ENCODE measurements around the gene CYP3A7.
A peak's percentile ranks its signal among the peaks of the same experiment; 100 is the strongest.
"Not testable (repeated sequence)": the region's sequence is repeated elsewhere in the genome, so short reads cannot be mapped to it uniquely, and the experiment has no call there.

The CYP3A7 gene

DNA sequence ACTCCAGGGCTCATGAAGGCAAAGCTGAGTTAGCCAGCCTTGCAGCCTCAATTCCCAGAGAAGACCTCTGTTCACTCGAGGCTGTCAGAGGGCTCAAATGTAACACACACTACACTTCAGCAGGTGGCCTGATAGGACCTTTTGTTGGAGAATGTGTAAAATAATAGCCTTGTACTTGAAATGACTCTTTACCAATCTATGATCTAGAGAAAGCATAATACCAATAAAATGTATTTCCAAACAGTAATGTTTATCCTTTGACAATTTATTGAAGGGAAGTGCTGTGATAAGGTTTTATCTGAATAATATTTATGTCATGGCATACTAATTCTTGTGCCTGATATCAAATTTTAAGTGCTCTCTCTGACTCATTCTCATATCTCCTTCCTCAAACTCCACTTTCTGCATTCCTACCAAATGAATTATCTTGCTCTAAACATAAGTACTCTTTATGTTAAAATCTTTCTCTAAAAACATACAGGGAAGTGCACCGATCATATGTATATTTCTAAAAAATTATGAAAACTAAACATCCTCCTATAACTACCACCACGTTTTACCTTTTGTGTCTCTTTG is 20.9 kb downstream of the CYP3A7 start:
- no peak for DNase-seq (ENCODE audit: low read depth)
- H3K4me3 ChIP-seq (ENCODE audit: low read depth, low read length) = no peak overlapping the region

DNA sequence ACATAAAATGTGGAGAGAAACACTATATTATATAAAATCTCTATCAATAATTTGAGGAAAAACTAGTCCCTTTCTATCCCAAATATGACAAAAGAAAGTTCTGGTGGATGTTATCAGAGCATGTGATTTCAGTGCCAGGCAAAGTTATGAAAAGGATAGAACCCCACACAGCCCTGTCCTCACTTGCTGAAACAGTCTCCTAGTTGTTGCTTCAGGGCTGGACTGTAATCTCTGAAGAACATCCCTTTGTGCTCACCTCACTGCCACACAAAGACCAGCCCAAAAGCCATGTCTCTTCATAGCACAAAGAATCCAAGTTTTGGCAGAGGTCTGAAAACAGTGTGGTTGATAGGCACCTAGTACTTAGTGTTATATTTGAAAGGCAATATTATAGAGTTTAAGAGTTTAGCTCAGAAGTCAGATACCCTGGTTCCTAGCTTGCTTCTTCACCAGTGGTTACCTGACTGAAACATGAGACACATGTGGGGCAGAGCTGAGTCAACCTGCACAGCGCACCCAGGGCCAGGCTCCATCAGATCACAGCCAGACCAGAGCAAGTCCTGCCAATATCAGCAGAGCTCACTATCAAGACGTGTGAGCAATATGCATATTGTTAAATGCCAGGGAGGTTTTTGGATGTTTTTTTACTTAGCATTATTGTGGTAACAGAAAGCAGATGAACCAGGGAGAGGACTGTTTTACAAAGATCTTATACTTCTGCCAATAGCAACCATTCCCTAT is 25.0 kb downstream of the CYP3A7 start:
- H3K4me3 ChIP-seq (ENCODE audit: low read depth, low read length) = no peak overlapping the region
- DNase-seq (ENCODE audit: low read depth) = no peak

DNA sequence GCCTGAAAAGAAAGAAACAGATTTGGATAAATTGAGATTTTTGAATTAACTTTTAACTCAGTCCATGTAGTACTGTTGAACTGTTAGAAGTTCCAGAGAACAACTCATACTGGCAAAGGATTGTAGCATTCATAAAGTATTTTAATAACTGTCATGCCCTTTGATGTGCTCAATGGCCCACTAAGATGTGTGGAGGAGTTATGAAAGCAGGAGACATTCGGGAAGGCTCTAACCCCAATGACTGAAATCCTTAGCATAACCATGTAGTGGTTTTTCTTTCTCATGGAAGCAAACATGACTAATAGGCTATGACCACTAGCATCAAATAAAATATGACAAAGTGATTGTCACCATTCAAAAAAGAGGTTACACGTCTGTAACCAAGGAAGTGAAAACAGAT is 25.7 kb downstream of the CYP3A7 start:
- H3K4me3 ChIP-seq (ENCODE audit: low read depth, low read length) = no peak overlapping the region
- no peak for DNase-seq (ENCODE audit: low read depth)

DNA sequence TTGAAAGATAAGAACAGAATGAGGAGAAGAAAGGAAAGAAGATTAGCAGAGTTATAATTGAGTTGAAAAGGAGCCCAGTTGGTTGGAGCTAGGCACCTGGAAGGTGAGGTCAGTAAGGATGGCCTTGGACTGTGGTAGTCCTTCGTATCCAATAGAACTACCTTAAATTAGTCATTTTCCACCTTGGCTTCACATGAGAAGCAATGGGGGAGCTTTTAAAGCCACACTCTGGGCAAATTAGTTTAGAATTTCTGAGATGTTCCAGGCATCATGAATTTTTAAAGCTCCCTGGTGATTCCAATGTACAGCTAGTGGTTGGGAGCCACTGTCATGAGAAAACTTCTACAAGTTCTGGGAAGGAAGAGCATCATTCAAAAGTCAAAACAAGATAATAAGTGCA is 27.9 kb downstream of the CYP3A7 start:
- DNase-seq (ENCODE audit: low read depth) = peak; percentile 9
- no peak overlapping the region for H3K4me3 ChIP-seq (ENCODE audit: low read depth, low read length)

DNA sequence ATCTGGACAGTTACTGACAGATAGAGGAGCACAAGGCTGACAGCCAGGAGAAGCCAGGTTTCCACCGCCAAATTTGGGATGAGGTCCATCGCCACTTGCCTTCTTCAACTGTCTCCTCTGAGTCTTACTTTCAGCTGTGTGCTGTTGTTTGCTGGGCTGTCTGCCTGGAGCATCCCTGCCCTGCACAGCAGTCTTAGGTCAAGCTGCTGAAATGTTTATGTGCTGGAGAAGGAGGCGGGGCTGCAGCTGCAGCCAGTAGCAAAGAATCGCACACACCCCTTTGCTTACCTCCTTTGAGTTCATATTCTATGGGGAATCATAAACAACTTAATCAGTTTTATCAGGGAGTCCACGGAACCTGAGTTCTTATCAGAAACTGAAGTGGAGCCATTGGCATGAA is 35.0 kb downstream of the CYP3A7 start:
- DNase-seq (ENCODE audit: low read depth) = no peak

DNA sequence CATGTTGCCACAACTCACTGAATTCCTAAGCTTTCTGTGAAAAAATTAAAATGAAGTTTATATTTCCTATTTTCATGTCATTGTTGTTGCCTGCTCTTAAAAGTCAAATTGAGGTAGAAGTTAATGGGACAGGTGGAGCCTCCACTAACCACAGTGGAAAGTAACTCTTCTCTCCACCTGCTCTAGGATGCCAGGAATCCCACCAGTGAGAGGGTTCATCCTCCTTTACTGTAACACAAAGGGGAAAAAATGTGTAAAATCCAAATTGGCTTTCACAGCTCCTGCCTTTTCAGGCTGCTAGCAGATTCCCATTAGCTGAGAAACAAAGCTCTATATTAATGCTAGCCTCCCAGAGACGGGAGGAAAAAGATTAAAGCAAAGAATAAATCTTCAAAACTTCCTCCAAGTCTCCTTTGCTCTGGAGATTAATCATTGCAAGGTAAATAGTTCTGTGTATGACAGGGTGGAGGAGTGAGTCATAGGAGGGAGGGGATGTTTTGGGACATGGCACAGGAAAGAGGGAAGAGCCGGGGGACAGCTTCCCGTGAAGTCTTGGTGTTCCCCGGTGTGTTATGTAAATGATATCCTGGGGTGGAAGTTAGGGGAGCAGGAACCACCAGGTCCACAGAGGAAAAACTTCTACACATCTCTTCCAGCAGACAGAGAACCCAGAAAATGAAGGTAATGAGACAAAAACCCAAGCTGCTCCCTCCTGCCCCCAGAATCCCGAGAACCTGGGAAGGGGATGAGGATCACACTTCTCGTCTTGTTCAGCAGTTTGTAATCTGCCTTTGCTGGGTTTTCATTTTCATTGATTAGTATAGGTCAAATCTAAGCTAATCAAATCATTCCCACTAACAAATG is 35.9 kb downstream of the CYP3A7 start:
- DNase-seq (ENCODE audit: low read depth); H3K4me3 ChIP-seq (ENCODE audit: low read depth, low read length): not testable (repeated sequence)

More for the DNA sequence above, 35.0 kb downstream of the CYP3A7 start:
- no peak overlapping the region for H3K4me3 ChIP-seq (ENCODE audit: low read depth, low read length)

DNA sequence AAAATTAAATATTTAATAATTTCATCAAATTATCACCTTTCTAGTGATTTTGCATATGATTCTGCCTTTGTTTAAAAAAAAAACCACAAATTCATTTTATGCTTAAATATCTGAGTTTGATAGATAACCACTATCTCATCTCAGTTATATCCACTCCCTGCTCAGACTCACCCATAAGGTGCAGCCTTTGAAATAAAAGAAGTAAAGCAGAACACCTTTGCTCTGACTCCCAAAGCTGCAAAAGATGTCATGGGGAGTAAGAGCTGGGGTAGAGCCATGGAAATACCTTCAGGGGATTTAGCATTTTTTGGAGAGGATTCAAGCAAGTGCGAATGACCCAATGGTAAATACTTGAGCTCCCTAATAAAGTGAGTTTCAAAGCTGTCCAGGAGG is 40.1 kb downstream of the CYP3A7 start:
- H3K4me3 ChIP-seq (ENCODE audit: low read depth, low read length) = no peak overlapping the region
- no peak for DNase-seq (ENCODE audit: low read depth)

DNA sequence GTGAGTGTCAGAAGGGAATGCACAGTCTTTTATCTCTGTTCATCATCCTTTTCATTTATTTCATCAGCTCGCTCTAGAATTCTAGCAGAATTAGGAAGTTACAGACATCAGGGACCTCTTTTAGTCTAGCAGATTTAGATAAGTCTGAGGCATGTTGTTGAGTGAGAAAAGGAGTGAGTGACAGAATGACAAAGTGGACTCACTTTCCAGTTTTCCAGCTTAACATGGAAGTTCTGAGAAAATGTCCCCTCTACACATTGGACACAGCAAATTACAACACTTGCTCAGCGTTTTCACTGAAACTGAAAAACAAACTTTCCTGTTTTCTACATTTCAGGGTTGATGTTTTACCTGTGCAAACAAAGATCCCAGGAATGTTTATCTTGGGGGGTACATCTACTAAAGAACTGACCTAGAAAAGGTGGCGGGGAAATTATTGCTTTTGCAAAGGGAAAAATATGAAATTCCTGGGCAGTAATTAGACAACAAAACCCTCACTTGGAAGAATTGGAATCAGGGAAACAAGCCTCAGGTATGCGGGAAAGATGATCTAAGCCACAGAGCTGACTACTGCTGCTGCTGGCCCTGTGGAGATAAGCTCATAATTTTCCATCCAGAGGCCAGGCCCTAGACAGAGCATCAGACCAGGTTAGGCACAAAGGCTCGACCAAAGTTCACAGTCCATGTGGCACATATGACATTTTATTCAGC is 40.6 kb downstream of the CYP3A7 start:
- no peak overlapping the region for H3K4me3 ChIP-seq (ENCODE audit: low read depth, low read length)
- no peak for DNase-seq (ENCODE audit: low read depth)

DNA sequence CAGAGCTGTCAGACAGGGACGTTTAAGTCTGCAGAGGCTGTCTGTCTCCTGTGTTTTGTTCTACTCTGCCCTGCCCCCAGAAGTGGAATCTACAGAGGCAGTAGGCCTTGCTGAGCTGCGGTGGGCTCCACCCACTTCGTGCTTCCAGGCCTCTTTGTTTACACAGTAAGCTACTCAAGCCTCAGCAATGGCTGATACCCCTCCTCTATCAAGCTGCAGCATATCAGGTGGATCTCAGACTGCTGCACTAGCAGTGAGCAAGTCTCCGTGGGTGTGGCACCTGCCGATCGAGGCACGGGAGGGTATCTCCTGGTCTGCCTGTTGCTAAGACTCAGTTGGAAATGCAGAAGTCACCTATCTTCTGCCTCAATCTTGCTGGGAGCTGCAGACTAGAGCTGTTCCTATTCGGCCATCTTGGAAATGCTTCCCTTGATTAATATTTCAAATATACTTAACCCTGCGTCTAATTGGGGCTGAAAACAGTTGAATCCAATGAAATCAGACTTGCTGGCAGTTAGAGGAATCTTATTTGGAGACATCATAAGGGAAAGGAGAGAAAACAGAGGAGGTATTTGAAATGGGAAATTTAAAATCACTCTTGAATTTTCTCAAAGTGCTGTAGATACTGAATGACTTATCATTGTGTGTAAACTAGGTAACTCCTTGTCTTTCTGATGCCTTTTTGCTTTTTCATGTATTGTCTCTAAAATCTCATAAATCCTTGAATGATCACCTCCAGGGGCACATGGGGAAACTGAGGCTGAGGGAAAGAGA is 41.4 kb downstream of the CYP3A7 start:
- DNase-seq (ENCODE audit: low read depth) = no peak

DNA sequence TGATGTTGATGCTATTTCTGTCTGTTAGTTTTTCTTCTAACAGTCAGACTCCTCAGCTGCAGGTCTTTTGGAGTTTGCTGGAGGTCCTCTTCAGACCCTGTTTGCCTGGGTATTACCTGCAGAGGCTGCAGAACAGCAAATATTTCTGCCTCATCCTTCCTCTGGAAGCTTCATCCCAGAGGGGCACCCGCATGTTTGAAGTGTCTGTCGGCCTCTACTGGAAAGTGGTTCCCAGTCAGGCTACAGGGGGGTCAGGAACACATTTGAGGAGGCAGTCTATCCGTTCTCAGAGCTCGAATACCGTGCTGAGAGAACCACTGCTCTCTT is 41.9 kb downstream of the CYP3A7 start:
- H3K4me3 ChIP-seq (ENCODE audit: low read depth, low read length) = no peak overlapping the region
- no peak for DNase-seq (ENCODE audit: low read depth)

More for the DNA sequence above, 41.4 kb downstream of the CYP3A7 start:
- H3K4me3 ChIP-seq (ENCODE audit: low read depth, low read length) = no peak overlapping the region

DNA sequence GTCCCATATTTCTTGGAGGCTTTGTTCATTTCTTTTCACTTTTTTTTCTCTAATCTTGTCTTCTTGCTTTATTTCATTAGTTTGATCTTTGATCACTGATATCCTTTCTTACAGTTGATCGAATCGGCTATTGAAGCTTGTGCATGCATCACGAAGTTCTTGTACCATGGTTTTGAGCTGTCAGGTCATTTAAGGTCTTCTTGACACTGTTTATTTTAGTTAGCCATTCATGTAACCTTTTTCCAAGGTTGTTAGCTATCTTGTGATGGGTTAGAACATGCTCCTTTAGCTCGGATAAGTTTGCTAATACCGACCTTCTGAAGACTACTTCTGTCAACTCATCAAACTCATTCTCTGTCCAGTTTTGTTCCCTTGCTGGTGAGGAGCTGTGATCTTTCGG is 42.4 kb downstream of the CYP3A7 start:
- not testable (repeated sequence) for DNase-seq (ENCODE audit: low read depth); H3K4me3 ChIP-seq (ENCODE audit: low read depth, low read length)

DNA sequence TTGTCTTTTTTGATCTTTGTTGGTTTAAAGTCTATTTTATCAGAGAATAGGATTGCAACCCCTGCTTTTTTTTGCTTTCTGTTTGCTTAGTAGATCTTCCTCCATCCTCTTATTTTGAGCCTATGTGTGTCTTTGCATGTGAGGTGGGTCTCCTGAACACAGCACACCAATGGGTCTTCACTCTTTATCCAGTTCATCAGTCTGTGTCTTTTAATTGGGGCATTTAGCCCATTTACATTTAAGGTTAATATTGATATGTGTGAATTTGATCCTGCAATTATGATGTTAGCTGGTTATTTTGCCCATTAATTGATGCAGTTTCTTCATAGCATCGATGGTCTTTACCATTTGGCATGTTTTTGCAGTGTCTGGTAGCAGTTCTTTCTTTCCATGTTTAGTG is 43.3 kb downstream of the CYP3A7 start:
- H3K4me3 ChIP-seq (ENCODE audit: low read depth, low read length); DNase-seq (ENCODE audit: low read depth): not testable (repeated sequence)

DNA sequence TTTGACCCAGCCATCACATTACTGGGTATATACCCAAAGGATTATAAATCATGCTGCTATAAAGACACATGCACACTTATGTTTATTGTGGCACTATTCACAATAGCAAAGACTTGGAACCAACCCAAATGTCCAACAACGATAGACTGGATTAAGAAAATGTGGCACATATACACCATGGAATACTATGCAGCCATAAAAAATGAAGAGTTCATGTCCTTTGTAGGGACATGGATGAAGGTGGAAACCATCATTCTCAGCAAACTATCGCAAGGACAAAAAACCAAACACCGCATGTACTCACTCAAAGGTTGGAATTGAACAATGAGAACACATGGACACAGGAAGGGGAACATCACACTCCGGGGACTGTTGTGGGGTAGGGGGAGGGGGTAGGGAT is 44.1 kb downstream of the CYP3A7 start:
- not testable (repeated sequence) for DNase-seq (ENCODE audit: low read depth); H3K4me3 ChIP-seq (ENCODE audit: low read depth, low read length)

DNA sequence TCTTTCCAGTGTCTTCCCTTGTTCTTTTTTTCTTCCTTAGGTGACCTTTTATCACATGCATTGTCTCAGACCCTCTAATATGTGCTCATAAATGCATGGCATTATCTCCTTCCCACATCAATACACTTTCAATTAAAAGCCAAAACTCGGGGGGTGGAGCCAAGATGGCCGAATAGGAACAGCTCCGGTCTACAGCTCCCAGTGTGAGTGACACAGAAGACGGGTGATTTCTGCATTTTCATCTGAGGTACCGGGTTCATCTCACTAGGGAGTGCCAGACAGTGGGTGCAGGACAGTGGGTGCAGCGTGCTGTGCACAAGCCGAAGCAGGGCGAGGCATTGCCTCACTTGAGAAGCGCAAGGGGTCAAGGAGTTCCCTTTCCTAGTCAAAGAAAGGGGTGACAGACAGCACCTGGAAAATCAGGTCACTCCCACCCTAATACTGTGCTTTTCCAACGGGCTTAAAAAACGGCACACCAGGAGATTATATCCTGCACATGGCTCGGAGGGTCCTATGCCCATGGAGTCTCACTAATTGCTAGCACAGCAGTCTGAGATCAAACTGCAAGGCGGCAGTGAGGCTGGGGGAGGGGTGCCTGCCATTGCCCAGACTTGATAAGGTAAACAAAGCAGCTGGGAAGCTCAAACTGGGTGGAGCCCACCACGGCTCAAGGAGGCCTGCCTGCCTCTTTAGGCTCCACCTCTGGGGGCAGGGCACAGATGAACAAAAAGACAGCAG is 49.0 kb downstream of the CYP3A7 start:
- not testable (repeated sequence) for DNase-seq (ENCODE audit: low read depth); H3K4me3 ChIP-seq (ENCODE audit: low read depth, low read length)

DNA sequence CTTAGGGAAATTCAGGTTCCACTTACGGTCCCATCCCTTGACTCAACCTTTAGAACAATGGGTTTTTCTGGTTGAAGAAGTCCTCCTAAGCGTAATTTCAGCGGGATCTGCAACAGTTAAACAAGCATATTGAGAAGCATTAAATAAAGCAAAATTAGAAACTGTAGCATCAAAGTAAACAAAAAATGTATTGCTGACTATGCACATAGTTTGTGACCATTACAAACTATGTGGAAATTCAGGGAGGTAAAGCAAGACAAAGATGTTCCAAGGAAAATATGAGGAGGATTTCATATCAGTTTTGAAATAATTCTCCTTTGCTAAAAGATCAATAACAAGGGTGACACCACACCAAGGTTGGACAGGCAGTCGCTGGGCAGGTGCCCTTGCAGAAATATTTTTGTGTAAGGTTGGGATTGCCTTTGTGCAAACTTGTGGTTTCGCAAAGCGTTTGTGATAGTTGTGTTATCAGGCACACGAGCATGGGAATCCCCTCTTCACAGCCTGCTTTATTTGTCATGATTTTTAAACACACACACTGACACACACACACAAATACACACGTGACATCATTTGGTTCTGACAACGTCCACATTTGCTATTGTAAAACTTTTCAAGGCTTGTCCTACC is 49.8 kb downstream of the CYP3A7 start:
- DNase-seq (ENCODE audit: low read depth) = no peak
- no peak overlapping the region for H3K4me3 ChIP-seq (ENCODE audit: low read depth, low read length)

DNA sequence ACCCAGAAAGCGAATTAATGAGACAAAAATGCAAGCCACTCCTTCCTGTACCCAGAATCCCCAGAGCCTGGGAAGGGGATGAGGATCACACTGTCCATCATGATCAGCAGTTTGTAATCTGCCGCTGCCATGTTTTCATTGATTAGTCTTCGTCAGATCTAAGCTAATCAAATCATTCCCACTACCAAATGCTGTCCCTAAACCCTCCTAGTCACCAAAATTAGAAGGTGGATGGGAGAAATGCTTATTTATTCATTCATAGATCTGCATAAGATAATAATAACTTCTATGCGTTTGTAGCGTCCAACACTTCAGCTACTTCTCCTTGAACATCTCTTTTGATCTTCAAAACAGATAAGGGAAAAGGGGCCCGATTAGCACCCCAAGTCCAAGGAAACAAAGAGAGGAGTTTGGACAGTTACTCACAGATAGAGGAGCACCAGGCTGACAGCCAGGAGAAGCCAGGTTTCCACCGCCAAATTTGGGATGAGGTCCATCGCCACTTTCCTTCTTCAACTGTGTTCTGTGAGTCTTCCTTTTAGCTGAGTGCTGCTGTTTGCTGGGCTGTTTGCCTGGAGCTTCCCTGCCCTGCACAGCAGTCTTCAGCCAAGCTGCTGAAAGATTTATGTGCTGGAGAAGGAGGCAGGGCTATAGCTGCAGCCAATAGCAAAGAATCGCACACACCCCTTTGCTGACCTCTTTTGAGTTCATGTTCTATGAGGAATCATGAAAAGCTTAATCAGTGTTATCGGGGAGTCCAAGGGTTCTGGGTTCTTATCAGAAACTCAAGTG is 55.4 kb downstream of the CYP3A7 start, which contains the start of gene CYP3A5:
TSS of gene CYP3A5 (minus strand) at position 597 of the 792 bp plus-strand sequence. CDS start at position 497, 100 bp downstream.
- no peak for DNase-seq (ENCODE audit: low read depth)

DNA sequence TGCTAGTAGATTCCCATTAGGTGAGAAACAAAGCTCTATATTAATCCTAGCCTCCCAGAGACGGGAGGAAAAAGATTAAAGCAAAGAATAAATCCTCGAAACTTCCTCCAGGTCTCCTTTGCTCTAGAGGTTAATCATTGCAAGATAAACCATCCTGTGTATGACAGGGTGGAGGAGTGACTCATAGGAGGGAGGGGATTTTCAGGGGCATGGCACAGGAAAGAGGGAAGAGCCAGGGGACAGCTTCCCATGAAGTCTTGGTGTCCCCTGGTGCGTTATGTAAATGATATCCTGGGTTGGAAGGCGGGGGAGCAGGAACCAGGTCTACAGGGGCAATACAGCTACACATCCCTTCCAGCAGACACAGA is 56.0 kb downstream of the CYP3A7 start:
- no peak overlapping the region for H3K4me3 ChIP-seq (ENCODE audit: low read depth, low read length)

More for the DNA sequence above, 55.4 kb downstream of the CYP3A7 start, which contains the start of gene CYP3A5:
- no peak within 1 kb of the TSS for H3K4me3 ChIP-seq (ENCODE audit: low read depth, low read length)

More for the DNA sequence above, 56.0 kb downstream of the CYP3A7 start:
- DNase-seq (ENCODE audit: low read depth) = no peak
